ENCODE data around the gene ANO2.
"Not testable (repeated sequence)": the region's sequence is repeated elsewhere in the genome, so short reads cannot be mapped to it uniquely, and the experiment has no call there.

The ANO2 gene

DNA sequence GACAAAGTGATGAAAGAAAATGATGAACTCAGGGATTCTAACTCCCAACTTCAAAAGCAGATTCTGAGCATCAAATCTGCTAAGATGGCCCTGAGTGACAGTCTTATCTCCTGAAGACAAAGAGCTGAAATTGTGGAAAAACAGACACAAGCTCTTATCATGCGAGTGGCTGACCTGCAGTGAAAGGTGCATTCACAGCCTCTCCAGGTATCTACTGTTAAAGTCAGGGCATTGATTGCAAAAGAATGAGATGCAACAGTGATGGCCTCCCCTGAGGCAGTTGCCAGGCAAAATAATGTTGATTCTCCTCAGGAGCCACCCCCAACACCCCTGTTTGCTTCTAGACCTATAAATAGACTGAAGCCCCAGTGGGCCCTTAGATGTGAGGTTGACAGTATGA is 126.2 kb downstream of the ANO2 start:
- not testable (repeated sequence) for DNase-seq (ENCODE audit: low read depth in 2 of 2)

DNA sequence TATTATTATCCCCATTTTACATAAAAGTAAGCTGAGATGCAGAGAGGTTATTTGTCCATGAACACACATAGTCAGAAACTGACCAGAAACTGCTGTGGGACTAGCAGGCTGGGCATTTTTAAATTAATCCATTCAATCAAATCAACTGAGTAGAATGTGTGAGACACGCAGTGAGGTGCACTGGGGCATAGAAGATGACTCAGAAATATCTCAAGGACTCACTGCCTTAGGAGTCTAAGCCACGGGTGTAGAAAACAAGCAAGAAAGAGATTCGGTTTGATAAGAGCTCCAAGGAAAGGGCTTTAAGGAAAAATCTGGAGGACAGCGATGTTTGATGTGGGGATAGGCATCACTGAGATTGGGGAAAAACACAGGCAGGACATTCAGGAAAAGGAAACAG is 127.8 kb downstream of the ANO2 start:
- DNase-seq (ENCODE audit: low read depth in 2 of 2) = no peak

DNA sequence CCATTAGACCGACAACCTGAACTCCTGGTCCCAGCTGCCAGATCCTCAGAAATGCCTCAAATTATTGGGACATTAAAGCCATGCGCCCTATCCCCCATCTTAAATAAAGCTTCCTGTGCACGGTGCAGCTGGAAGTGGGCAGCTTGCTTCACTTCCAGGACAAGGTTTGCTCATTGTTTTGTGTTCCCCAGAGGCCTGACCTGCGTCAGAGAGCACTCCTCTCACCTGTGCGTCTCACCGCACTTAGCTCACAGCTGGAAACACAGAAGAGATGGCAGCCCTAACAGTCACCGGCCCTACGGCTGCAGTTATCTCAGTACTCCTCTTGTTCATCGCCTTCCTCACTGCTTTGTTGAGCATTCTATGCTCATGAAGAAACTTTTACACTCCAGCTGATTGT is 135.5 kb downstream of the ANO2 start:
- DNase-seq (ENCODE audit: low read depth in 2 of 2) = no peak

DNA sequence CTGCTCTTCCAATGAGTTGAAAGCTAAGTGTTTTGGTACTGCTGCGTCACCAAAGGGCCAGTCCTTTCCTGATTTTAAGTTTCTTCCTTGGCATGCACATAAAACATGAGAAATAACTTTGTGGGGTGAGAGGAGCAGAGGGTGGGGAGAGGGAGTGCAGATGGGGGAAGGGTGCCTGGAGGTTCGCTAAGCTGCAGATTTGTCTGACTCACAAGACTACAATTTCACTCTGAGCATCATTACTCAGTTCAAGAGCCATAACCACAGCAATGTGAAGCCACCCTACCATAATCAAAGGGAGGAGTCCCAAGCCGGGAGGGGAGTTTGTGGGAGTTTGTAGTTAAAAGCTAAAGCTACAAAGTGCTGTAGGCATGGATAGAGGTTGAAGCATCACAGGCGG is 136.1 kb downstream of the ANO2 start:
- no peak for DNase-seq (ENCODE audit: low read depth in 2 of 2)

DNA sequence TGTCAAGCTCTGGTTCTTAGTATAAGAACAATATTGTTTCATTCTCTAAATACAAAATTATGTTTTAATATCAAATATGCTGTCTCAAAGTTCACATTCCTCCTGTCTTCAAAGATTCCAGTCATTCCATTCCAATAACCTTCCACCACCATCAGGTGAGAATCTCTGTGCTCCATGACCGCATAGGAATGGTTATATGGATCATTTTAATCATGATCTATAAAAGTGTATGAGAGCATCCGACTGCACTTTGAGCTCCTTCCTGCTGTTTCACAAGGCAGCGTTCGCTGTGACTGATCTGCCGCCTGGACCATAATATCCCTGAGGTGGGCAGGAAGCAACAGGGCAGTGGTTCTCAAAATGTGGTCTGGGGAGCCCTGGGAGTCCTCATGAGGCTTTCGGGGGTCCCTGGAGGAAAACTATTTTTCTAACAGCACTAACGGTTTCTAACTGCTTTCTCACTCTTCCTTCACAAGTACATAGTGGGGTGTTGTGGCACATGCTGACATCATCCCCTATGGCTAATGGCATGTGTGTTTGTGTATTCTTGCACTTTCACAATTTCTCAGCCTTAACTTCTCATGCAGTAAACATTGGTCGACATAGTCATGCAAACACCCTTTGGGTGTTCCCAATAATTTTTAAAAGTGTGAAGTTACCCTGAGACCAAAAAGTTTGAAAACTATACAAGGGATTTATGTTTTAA is 137.4 kb downstream of the ANO2 start:
- no peak for DNase-seq (ENCODE audit: low read depth in 2 of 2)

DNA sequence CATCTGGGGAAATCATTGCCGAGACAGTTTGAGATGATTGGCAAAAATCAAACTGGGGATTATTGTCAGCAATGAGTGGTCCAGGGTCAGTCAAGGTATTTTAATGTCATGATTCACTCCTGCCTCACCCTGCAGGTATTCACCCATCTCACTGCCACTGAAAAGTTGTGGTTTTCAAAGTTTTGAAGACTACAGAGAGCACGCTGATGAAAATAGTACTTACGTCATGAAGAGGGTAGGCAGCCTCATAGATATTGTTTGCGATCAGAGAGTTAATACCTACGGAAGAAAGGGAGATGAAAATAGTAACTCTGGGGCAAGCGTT is 138.0 kb downstream of the ANO2 start:
- DNase-seq (ENCODE audit: low read depth in 2 of 2) = no peak

DNA sequence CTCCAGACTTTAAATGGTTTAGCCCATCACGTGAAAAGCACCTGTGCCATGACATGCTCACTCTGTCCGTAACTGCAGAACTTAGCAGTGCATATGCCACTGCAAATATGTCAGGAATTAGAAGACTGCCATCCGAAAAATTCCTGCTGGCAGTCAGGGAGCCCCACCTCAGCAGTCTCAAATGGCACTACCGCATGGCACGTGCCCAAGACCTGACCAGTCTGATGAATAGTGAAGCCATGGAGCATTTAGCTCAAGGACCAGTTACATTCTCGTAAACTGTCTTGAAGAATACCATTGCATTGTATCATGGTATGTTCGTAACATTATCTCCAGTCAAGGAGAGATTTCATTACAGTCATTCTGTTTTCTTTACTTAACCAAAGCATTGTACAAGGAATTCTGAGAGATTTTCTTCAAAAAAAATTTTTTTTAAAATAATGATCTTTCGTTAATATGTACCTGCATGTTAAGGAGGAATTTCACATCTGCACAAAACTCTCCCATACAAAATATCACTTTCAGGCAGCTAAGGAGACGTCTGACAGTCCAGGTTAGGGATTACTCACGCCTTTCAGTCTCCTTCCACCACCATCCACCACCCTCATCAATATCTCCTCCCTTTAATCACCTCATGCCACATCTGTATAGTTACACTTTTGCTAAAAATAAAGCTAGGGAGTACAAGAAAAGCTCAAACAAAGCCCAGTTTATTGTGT is 138.5 kb downstream of the ANO2 start:
- no peak for DNase-seq (ENCODE audit: low read depth in 2 of 2)

DNA sequence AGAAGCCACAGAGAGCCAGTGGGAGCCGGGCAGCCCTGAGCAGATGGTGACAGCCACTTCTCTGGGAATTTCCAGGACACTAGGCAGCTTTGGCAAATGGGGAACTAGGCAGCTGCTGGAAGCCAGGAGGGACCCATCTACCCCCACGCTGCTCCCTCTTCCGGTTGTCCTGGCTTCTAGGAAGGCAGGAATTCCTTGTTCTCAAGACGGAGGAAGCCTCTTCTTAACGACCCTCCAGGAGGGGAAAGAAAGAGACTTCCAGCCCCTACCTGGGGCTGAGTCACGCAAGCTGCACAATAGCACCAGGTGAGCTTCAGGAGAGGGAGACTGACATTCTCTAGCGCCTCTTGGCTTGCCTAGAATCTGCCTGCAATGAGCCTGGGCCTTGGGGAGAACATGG is 141.5 kb downstream of the ANO2 start:
- no peak for DNase-seq (ENCODE audit: low read depth in 2 of 2)

DNA sequence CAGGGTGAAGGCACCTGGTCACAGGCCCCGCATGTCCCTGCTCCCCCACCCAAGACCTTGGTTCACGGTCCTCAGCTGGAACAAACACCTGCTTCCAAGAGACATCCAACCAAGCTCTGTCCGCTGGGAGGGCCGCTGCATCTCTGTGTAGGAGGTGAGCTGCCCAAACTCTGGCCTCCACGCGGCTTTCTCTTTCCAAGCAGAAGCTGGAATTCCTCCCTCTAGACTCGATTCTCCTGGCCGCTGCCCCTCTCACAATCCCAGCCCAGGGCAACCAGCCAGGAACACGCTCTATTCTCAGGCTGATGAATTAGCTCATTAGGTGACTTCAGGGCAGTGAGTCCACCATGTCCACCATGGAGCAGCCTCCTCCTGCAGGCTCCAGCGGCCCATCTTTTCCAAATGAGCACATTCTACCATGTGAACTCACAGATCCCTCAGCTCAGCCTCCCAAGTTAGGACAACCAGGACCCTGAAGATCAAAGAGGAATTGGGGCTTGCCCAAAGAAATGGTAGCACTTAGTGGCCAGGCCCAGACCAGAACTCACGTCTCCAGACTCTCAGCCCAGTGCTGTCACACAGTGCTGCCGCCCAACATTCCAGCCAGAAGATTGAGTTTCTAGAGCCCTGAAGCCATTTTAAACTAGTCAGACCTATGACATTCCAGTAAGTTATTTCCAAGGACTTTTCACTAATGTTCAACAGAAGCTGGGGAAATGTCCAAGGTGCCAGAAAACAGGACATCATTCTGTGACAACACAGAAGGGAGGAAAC is 146.6 kb downstream of the ANO2 start:
- no peak for DNase-seq (ENCODE audit: low read depth in 2 of 2)

DNA sequence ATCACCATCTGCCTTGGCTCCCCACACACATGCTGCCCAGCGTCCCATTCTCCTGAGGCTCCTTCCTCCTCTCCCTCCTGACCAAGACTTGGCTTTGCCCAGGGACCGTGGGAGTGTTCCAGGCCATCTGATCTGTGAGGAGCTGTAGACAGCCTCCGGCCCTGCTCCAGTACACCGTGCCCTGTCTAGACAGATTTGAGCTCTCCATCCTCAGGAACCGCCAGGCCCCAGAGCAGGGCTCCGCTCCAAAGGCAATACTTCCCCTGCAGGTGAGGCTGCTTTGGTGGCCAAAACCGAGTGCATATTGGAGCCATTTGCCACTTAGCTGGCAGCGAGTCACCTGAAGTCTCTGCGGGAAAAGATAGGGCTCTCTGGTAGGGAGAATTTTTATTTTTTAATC is 147.4 kb downstream of the ANO2 start:
- DNase-seq (ENCODE audit: low read depth in 2 of 2) = no peak

DNA sequence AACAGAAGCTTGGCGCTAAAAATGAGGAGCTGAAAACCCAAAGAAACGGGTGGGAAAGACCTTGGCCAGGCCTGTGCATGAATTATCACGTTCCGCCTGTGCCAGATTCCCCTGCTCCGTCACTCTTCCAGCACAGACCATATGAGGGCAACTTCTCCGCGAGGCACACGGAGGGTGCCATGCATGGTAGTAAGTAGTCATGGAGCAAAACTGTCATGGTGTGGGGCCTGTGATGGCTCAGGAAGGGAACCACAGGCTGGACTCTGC is 148.2 kb downstream of the ANO2 start:
- DNase-seq (ENCODE audit: low read depth in 2 of 2) = no peak

DNA sequence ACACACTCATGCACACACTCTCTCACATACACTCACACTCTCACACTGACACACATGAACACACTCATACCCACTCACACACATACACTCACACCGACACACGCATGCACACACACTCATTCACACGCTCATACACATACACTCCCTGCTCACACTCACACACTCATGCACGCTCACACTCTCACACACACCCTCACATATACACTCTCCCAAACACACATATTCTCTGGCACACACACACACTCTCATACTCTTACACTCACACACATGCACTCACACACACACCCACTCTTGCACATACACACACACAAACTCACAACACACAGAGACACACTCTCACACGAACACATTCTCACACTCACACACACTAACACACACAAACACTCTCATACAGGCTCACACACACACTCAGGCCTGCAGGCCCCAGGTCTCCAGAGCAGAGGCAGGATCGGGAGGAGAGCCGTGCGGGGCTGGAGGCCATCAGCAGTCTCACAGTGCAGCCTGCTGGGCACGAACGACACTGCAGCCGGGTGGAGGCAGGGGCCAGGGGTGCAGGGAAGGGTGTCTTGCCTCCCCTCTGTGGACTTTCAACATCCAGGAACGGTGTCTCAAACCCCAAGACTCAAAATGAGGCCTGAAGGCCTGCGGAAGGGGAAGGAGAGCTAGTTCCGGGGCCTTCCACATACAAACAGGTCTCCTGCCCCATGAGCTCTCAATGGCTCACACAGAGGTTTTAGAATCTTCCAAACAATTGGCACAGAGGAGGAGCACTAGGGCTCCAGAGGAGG is 148.7 kb downstream of the ANO2 start:
- DNase-seq (ENCODE audit: low read depth in 2 of 2) = no peak

DNA sequence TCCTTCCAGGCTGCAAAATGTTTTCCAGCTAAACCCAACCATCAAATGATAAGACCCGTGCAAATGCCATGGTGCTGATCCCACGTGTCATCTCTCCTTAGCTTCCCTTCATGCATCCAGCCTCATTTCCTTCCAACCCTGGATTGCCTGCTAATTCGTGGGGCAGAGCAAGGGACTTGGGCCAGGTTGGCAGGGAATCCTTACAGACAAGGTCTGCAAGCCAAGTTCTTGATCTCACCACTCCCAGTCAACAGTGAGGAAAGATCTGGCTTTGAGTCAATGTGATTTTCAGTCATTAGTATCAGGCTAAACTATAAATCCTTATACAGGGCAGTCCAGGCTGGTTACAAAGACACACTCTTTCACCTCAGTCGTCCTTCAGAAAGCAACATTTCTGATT is 150.9 kb downstream of the ANO2 start:
- no peak for DNase-seq (ENCODE audit: low read depth in 2 of 2)

DNA sequence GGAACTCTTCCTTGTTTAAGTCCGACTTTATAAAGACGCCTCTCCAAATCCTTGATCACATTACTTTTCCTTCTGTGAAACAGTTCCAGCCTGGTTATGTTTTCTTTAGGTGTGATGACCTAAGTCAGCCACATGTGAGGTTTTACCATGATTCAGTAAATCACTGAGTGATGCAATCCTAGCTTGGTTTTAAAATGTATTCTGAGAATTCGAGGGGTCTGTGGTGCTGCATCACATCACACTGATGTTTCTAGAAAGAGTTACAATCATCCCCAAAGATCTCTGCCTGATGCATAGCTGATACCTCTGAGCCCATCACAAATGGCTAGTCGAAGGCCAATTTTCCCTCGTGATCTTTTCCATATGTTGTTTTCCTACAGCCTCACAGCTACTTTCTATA is 152.7 kb downstream of the ANO2 start:
- no peak for DNase-seq (ENCODE audit: low read depth in 2 of 2)

DNA sequence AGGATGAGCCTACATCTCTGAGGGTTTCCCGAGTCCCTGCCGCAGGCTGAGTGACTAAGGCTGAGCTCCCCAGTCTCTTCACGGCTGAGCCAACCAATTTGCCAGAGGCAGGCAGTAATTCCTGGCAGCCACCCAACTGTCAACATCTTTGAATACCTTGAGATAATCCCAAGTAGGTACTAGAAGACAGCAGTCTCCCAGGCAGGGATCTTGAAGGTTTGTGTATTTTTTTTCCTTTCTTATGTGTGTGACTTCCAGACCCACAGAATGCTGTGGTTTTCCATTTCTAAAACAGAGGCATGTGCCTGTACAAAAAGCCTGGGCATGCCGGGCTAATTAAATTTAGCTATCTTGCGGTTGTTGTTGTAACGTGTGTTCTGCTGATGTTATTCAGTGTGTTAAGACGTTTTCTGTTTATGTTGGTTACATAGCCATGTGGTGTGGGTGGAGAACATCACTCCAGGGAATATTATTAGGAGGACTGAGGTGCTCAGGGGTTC is 155.5 kb downstream of the ANO2 start:
- DNase-seq (ENCODE audit: low read depth in 2 of 2) = no peak

DNA sequence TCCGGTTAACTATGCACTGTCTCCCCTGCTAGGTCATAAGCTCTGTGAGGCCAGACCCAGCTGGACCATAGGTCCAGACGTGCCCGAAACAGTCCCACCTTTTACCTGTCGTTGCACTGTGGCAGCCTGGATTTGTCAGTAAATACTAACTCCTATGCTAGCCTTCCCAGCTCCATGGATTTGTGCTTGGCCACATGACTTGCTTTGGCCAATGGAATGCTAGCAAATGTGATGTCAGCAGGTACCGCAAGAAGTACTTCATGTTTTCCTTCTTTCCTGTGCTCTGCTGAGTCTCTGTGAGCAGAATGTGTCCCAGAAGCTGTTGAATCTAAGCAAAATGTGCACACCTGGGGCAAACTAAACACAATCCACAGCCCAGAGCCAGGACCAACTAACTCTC is 157.2 kb downstream of the ANO2 start:
- DNase-seq (ENCODE audit: low read depth in 2 of 2) = no peak

DNA sequence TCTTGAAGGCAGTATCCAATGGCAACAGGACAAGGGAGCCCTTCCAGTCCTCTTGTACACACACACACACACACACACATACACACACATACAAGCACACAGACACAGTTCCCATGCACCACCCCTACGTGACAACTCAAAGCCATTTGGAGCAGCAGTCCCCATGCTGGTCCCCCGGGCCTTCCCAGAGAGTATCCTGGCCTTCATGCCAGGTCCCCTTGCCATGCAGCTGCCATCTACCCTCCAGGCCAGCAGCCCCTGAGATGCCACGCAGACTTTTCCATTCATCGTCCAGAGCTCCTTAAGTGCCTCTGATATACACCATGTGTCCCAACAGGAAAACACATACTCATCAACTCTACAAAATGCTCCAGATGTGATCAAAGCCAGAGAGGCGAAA is 159.5 kb downstream of the ANO2 start:
- no peak for DNase-seq (ENCODE audit: low read depth in 2 of 2)

DNA sequence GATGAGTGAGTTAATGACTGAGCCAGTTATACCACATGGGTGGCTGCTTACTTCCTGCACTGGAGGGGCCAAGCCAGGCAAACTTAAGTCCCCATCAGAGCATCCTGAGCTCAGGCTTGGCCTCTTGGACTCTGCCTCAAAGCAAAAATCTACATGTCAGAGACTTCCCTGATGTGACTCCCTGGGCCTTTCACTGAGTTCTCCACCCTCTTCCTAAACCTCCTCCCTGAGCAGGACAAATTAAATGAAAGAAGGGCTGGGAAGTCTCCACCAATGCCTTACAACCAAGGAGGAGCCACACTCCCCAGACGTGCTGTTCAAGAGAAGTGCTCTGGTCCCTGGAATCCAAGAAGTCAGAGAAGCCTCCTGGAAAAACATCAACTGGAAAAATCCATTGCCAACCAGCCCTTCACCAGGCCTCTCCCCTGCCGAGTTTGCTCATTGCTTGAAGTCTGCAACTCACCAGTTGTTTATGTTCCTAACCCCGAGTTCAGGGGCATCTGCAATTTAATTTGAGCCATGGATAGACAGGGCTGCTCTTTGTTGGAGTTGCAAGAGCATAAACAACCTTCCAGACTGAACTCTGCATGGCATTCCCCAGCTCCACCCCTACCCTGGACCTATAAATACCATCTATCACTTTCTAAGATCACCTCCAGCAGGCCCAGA is 160.5 kb downstream of the ANO2 start:
- DNase-seq (ENCODE audit: low read depth in 2 of 2) = no peak

DNA sequence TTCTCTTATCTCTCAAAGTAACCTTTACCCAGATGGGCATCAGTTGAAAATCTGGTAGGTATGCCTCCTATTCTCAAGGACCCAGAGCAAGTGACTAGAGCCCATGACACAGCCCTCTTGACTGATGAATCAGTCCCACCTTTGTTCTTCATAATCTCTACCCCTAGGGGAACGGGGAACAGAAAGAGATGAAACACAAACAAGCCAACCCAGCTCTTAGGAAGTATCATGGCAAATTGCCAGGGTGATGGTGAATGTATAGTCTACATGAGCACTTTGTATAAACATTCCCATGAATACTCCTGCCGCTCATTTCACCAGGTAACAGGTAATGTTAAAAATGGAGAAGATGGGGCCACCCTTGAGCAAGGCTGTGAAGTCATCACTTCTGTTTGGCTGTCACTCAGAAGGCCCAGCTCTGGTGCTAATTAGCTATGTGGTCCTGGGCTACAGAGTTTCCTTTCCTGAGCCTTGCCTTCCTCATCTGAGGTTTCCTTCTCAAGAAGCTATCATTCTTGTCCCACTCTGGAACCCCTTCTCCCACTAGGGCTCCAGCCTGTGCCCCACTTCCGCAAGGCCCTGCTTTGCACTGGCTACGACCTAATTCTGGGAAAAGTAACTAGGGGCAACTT is 161.7 kb downstream of the ANO2 start:
- no peak for DNase-seq (ENCODE audit: low read depth in 2 of 2)

DNA sequence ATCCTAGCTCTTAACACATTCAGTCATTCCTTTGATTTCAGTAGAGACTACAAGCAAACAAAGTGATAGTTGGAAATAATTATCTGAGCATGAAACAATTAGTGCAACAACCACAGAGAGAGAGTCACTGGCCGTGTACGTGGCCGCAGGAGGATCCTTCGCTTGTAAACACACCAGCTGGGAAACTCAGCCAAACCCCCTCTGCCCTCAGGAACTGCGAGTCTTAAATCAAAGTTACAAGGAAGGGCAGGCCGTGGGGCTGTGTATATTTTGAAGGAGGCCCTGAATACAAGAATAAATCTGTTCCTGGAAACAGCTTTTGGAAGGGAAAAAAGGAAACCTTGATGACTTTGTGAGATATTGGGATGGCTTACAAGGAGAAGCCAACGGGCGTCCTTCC is 164.5 kb downstream of the ANO2 start:
- no peak for DNase-seq (ENCODE audit: low read depth in 2 of 2)

DNA sequence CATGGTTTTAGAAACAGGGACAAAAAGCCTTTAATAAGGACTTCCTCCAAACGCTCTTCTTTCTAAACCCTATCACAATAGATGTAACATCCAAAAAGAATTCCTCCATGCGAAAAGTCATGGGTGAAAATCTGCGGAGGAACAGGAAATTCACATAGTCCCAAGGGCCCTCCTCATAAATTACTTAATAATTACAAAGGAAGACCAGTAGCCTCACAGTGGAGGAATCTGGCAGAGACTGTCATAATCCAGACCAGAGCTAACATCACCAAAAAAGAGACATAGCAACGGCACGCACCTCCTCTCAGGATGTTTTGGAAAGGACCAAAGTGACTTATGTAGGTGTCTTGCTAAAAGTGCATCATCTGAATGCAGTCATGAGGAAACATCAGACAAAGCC is 165.7 kb downstream of the ANO2 start:
- DNase-seq (ENCODE audit: low read depth in 2 of 2) = no peak

All from stimulated activated CD8-positive, alpha-beta memory T cell treated with anti-CD3 and anti-CD28 coated beads, Interleukin-2, amount 100 ng/mL, for 48 hours (primary cell).